Islet precursor cell (in vitro differentiated cells): ENCODE data around the gene TTLL9.
"Not testable (repeated sequence)": the region's sequence is repeated elsewhere in the genome, so short reads cannot be mapped to it uniquely, and the experiment has no call there.

Source experiments
- DNase-seq: peaks from one replicate; pipeline ENCODE4 v3.0.0-alpha.2; 2018

TTLL9 gene

DNA sequence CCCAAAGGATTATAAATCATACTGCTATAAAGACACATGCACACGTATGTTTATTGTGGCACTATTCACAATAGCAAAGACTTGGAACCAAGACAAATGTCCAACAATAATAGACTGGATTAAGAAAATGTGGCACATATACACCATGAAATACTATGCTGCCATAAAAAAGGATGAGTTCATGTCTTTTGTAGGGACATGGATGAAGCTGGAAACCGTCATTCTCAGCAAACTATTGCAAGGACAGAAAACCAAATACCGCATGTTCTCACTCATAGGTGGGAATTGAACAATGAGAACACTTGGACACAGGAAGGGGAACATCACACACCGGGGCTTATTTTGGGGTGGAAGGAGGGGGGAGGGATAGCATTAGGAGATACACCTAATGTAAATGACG lies 51.0 kb downstream of the TTLL9 start:
- DNase-seq: not testable (repeated sequence)

GRCh38 chr20:31922181-31922580 lies 51.7 kb downstream of the TTLL9 start:
- no peak for DNase-seq

GRCh38 chr20:31922588-31922987 lies 52.2 kb downstream of the TTLL9 start:
- no peak for DNase-seq

- no peak for DNase-seq
Observed at GRCh38 chr20:31923388-31924331, 53.2 kb downstream of the TTLL9 start.

- no peak for DNase-seq
Observed at GRCh38 chr20:31924561-31924960, 54.1 kb downstream of the TTLL9 start.

- DNase-seq: no peak
Observed at GRCh38 chr20:31925631-31926030, 55.2 kb downstream of the TTLL9 start.

GRCh38 chr20:31926493-31926892 lies 56.1 kb downstream of the TTLL9 start:
- DNase-seq: no peak

- no peak for DNase-seq
Observed at GRCh38 chr20:31927627-31928159, 57.3 kb downstream of the TTLL9 start.

- DNase-seq: not testable (repeated sequence)
Observed at GRCh38 chr20:31929631-31930030, 59.2 kb downstream of the TTLL9 start.

DNA sequence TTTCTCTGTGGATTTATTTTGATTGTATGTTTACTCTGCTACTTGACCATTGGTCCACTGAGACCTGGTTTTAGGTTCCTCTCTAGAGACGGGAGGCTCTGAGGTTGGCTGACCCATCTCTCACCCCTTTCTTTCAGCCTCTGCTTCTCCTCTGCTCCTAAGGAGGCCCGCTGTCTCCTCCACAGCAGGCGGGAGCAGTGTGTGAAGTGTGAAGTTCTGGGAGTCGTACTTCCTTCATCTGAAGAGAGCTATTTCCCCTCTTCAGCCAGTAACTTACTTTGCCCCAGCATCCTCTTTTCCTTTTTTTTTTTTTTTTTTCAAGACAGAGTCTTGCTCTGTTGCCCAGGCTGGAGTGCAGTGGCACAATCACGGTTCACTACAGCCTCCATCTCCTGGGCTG lies 60.3 kb downstream of the TTLL9 start:
- DNase-seq: no peak

GRCh38 chr20:31933698-31934097 lies 63.3 kb downstream of the TTLL9 start:
- no peak for DNase-seq

DNA sequence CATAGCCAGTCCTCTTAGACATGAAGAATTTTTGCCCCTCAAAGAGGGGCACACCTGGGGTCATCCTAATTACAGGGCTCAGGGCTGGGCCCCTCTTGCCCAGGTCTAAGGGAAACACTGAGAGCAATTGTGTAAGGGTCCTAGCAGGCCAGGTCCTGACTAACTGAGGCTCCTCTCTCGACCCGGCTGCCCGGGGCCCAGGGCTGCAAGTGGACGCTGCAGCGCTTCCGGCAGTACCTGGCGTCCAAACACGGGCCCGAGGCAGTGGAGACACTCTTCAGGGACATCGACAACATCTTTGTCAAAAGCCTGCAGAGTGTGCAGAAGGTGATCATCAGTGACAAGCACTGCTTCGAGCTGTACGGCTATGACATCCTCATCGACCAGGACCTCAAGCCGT lies 64.1 kb downstream of the TTLL9 start:
- no peak for DNase-seq

GRCh38 chr20:31934968-31935764 lies 64.7 kb downstream of the TTLL9 start:
- no peak for DNase-seq

DNA sequence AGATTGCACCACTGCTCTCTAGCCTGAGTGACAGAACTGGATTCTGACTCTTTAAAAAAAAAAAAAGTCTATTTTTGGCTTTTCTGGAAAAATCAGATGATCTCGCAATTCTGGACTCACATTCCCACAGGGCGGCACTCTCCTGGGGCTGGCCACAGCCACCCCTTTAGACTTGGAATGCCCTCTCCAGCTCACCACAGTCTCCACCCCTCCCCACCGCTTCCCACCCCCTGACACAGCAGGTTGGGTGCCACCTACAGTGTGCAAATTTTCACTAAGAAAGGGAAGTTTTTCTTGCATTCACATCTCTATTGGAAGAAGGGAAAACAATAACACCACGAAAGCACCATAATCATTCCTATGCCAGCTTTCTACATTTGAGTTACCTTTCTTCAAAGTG lies 66.0 kb downstream of the TTLL9 start:
- no peak for DNase-seq

DNA sequence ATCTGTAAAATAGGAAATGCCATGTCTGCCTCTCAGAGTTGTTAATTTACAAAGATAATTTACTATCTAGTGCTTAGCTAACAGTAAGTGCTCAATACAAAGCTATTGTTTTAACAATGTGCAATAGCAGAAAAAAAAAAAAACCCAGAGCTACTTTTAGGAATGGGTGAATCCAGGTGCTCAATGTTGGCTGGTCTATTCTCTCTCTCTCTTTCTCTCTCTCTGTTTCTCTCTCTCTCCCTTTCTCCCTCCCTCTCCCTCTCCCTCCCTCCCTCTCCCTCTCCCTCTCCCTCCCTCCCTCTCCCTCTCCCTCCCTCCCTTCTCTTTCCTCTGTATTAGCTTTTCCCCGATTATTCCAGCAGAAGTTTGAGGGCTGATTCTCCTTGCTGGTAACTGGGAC lies 67.4 kb downstream of the TTLL9 start:
- DNase-seq: no peak

DNA sequence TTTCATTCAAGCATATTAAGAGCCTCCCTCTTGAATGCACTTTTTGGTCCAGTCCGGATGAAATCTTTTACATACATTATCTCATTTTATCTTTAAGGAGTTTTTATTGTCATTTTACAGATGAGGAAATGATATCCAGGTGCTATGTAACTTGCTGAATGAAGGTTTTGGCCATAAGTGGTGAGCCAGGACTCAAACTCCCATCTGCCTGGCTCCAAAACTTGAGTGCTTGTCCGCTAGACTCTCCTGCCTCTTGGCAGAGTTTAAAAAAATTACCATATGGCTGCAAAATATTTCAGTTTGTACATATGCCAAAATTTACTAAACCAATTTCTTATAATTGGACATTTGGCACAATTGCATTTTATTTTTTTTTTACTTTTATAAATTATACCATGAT lies 69.2 kb downstream of the TTLL9 start:
- DNase-seq: no peak

DNA sequence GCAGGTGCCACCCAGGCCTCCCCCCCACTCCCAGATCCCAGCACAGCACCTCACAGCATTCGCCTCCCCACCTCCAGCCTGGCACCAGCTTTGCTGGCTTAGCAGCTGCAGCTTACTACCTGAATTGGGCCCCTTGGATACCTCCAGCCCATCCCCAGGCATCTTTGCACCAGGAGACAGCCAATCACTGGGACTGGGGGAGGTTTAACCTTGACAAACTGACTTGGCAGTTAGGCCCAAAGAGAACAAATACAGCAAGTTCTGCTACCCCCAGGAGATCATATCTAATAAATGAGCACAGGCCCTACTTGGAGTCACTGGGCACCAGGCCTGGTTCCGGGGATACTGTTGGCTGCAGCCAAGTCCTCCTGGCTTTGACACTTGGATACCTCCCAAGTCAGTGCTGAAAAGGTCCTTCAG lies 72.6 kb downstream of the TTLL9 start:
- DNase-seq: no peak

GRCh38 chr20:31945319-31945718 lies 74.9 kb downstream of the TTLL9 start:
- no peak for DNase-seq

GRCh38 chr20:31945785-31946184 lies 75.4 kb downstream of the TTLL9 start:
- DNase-seq: no peak

DNA sequence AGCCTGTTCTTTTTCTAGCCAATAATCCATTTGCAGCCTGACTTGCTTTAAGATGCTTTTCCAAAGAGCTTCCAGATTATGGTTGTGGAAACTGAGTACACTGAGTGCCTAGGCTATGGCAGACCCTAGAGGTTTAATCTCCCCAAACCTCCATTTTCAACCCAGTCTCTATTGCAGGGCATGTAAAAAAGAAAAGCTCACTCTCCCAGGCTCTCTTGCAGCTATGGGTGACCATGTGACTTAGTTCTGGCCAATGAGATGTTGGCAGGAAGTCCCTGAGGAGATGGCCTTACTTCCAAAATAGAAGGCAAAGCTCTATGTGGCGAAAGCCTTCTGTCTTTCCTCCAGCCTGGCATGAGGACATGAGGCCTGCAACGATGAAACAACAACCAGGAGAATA lies 77.6 kb downstream of the TTLL9 start:
- DNase-seq: no peak

- DNase-seq: no peak
Observed at GRCh38 chr20:31949877-31950646, 79.6 kb downstream of the TTLL9 start.

DNA sequence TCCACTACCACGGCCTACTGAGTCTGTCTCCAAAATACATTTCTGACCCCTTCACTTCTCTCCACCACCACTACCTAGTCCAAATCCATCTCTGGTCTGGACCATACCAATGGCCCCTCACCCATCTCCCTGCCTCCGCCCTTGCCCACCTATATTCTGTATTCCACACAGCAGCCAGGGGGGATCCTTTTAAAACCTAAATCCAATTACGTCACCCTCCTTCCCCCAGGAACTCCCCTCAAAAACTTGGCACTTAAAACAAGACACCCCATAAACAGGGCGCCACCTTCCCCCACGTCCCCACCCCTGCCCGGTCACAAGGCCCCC lies 80.7 kb downstream of the TTLL9 start:
- no peak for DNase-seq
